MM.1S (cell line): ENCODE measurements around the gene SERPINC1.

Source experiments
- EZH2 ChIP-seq: fragments of 300-600 bp; sonication (generic); optimal IDR thresholded peaks from 2 replicates; pipeline ENCODE3; 2017; ENCODE audit warnings: low read depth, mild to moderate bottlenecking, antibody characterized with exemption, low read length, mixed read lengths
- EZH2phosphoT487 ChIP-seq: fragments of 300-600 bp; sonication (generic); IDR thresholded peaks from 2 replicates; pipeline ENCODE4 v1.6.1; 2018; ENCODE audit warnings: antibody characterized with exemption, low read length
- TF ChIP-seq, protein P1 (sequence below): fragments of 300-600 bp; sonication (generic); IDR thresholded peaks from 2 replicates; pipeline ENCODE4 v1.5.1; 2016; ENCODE audit warnings: antibody characterized with exemption, low read length, mixed read lengths

DNA sequence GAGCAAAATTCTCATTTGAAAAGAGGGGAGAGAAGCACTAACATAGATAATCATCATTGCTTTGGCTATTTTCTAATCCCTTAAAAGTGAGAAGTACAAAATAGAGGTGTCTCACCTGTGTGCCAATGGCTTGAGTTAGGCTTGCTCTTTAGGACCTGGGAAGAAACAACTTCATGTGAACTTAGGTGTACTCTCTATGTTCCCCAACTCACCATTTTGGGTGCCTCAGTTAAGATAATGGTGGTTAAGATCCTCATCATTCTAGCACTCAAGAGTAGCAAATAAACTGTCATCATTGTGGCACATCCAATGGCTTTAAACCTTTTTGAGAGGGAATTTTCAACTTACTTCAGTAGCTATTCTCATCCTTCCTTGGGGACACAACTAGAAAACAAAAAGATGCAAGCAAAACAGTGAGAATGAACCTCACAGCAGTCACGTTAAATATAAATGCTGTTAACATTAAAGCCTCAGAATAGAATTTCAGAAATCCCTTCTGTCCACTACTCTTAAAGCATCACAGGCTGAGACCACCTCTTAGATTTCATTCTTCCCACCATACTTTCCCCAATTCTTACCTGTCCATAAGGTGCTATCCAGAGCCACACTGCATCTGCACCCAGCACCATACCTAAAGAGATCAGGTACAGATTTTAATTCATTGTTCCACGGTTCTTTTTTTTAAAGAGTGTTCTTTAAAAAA lies 50.6 kb downstream of the SERPINC1 start:
- TF ChIP-seq, protein P1, sequence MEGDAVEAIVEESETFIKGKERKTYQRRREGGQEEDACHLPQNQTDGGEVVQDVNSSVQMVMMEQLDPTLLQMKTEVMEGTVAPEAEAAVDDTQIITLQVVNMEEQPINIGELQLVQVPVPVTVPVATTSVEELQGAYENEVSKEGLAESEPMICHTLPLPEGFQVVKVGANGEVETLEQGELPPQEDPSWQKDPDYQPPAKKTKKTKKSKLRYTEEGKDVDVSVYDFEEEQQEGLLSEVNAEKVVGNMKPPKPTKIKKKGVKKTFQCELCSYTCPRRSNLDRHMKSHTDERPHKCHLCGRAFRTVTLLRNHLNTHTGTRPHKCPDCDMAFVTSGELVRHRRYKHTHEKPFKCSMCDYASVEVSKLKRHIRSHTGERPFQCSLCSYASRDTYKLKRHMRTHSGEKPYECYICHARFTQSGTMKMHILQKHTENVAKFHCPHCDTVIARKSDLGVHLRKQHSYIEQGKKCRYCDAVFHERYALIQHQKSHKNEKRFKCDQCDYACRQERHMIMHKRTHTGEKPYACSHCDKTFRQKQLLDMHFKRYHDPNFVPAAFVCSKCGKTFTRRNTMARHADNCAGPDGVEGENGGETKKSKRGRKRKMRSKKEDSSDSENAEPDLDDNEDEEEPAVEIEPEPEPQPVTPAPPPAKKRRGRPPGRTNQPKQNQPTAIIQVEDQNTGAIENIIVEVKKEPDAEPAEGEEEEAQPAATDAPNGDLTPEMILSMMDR: no peak
- TF ChIP-seq EZH2: no peak
- TF ChIP-seq EZH2phosphoT487: no peak
